Cardiac fibroblast (primary cell): ENCODE measurements around the gene TST.

ENCODE experiments used
- DNase-seq, 2 donors: peaks; one replicate each; pipeline versions ENCODE4 v3.0.0 to v3.0.0-alpha.2; 2010; ENCODE audit warnings: low read depth in 2 of 2
- H3K4me3 ChIP-seq, 2 donors: replicated peaks in 1 of 2; 1 replicate in 1 of 2; 2 replicates in 1 of 2; pipeline ENCODE4 v1.5.1; 2011; ENCODE audit warnings: low read depth in 2 of 2, low read length in 2 of 2, mild to moderate bottlenecking in 2 of 2, moderate library complexity in 1 of 2
- TF ChIP-seq, protein P1 (sequence below): IDR thresholded peaks from one replicate; pipeline ENCODE4 v1.5.1; 2011; ENCODE audit warnings: low read depth, mild to moderate bottlenecking, low read length, inconsistent platforms

Gene TST

DNA sequence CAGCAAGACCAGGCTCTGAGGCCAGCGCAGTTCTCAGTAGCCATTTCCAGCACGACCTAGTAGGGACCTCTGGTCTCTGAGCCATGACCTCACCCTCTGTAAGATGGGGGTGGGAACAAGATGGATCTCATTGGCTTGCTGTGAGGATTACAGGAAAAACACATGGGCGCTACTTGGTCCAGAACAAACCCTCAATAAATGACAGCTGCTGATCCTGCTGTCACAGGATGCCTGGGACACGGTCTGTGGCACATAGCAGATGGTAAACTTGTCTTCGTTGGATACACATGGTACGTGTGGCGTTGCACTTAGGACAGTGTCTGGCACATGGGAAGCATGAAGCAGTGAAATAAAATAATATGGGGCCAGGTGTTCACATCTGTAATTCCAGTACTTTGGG, 27.8 kb upstream of the TST start:
- no peak for DNase-seq
- no peak overlapping the region for H3K4me3 ChIP-seq
- TF ChIP-seq, protein P1, sequence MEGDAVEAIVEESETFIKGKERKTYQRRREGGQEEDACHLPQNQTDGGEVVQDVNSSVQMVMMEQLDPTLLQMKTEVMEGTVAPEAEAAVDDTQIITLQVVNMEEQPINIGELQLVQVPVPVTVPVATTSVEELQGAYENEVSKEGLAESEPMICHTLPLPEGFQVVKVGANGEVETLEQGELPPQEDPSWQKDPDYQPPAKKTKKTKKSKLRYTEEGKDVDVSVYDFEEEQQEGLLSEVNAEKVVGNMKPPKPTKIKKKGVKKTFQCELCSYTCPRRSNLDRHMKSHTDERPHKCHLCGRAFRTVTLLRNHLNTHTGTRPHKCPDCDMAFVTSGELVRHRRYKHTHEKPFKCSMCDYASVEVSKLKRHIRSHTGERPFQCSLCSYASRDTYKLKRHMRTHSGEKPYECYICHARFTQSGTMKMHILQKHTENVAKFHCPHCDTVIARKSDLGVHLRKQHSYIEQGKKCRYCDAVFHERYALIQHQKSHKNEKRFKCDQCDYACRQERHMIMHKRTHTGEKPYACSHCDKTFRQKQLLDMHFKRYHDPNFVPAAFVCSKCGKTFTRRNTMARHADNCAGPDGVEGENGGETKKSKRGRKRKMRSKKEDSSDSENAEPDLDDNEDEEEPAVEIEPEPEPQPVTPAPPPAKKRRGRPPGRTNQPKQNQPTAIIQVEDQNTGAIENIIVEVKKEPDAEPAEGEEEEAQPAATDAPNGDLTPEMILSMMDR, result no peak

DNA sequence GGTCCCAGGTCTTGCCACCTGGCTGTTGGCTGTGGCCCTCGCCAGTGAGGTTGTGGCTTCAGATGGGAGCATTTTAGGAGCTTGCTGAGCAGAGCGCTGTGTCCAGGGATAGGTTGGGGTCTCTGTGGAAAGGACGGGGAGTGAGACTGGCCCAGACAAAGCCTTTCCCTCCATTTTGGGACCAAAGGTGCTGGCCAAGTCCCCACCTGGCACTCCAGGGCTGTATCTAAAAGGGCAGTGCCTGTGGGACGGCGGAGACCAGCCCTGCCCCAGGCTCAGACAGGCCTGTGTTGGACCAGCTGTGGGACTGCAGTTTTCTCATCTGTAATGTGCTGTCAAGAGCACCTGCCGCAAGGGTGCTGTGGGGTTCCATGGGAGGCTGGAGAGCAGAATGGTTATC, 27.3 kb upstream of the TST start:
- DNase-seq, result no peak
- no peak overlapping the region for H3K4me3 ChIP-seq
- TF ChIP-seq, protein P1, result no peak

DNA sequence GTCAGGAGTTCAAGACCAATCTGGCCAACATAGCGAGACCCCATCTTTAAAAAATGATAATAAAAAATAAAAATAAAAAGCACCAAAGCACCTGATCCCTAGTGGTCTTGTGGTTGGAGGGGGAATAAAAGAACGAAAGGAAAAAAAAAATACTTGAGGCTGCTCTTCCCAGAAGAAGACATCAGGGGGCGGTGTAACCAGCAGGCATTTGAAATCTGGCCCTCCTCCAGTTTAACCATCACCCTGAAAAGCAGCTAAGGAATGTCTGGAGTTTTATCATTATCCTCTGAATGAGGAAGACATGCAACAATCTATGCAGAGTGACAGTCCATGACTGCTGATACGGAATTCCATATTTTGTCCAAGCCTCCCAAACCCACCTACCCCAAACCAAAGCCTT, 26.7 kb upstream of the TST start:
- H3K4me3 ChIP-seq, result no peak overlapping the region
- DNase-seq, result peak; percentile 65 to 66
- TF ChIP-seq, protein P1, result peak; percentile 80

DNA sequence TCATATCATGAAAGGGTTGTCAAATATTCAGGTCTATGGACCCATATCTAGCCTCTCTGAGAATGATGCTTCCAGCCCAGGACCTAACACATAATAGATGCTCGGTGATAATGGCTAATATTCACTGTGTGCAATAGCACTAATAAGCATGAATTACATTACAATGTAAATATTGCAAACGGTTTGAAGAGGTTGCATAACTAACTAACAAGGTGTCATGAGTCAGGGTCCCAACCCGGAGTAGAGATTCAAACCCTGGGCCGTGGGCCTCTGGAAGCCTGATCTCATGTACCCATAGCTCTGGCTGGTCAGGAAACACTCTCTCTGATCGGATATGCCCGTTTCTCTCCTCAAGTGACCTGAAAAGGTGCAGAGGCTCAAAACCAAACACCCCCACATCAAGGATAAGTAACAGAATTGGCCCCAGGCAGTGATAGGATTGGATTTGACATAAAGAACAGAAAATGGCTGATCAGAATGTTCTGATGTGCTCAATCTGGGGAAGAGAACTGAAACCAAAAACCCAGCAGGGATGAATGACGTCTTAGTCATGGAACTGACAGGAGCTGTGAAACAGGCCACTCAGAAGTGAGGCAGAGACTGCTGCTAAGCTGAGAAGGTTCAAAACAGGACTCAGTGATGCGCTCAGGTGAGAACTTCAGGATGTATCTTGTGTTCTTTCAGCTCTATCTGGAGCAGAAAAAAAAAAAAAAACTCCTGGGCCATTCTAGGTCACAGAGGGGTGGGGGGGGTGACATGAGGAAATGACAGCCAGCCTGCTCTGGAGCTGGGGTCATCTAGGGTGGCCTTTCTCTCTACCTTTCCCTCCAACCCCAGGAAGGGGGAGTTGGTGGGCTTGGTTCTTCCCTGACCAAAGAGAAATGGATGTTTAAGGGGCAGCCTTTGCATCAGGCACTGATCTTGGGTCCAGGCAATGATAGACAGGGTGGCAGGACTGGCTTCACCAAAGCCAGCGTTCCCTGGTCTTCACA, 25.7 kb upstream of the TST start:
- no peak for DNase-seq
- no peak overlapping the region for H3K4me3 ChIP-seq
- TF ChIP-seq, protein P1, result no peak

- TF ChIP-seq, protein P1, result peak; percentile 70
- peak; percentile 61 for DNase-seq
- no peak overlapping the region for H3K4me3 ChIP-seq
These were observed 24.7 kb upstream of the TST start for GRCh38 chr22:37043828-37044538.

DNA sequence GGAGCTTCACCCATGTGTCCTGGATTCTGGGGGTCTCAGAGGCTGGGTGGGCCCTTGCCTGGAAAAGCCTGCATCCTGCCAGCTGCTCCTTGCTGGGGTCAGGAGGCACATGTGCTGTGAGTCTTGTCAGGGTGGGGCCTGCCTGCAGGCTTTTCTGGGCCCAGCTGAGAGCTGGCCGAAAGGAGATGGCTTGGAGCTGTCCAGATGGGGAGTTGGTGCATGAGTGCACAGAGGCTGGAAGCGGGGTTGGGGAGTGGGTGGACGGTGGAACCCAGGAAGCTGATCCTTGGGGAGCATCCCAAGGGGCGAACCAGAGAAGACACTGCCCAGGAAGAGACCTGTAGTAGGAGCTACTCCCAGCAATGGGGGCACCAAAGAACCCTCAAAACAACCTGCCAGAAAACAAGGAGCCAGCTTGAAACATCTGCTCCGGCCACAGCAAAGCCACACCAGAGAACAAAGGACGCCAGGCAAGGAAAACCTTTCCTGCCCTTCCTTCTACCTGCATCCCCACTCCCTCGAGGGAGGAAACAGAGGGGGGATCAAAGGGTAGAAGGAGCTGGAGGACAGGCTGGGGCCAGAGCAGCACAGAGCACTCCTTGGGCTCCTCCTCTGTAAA, 24.1 kb upstream of the TST start:
- no peak overlapping the region for H3K4me3 ChIP-seq
- TF ChIP-seq, protein P1, result no peak
- no peak for DNase-seq
